Endometrial microvascular endothelial cells (primary cell): Measurements from ENCODE around the gene LAG3. TPM values are rescaled to one million over a fixed set of nuclear protein-coding genes. Genes with fewer than 3 reads are reported as not detected.

Experiments used
- total RNA-seq: library from RNA; depleted of rRNA; stranded (reverse); fragments of >200 nt; gene quantifications from one replicate; pipeline ENCODE4 v1.2.3, GENCODE V29; 2015; ENCODE audit errors: inconsistent ontology term

The LAG3 gene
- total RNA-seq, 1 donor from 2014 or later, result 0.19 TPM

Other genes starting within 250 kb of the LAG3 start
- gene GAPDH, start 238.0 kb upstream of the LAG3 start, total RNA-seq, result 6,670 TPM
- gene IFFO1, start 216.5 kb upstream of the LAG3 start, total RNA-seq, result 15.8 TPM
- gene NOP2, start 204.2 kb upstream of the LAG3 start, total RNA-seq, result 59.6 TPM
- gene CHD4, start 165.1 kb upstream of the LAG3 start, total RNA-seq, result 202 TPM
- gene LPAR5, start 136.6 kb upstream of the LAG3 start, total RNA-seq, result not detected
- not detected for gene ACRBP, start 125.1 kb upstream of the LAG3 start, total RNA-seq
- gene ING4, start 109.4 kb upstream of the LAG3 start, total RNA-seq, result 39.5 TPM
- gene ZNF384, start 83.1 kb upstream of the LAG3 start, total RNA-seq, result 13.8 TPM
- gene PIANP, start 71.7 kb upstream of the LAG3 start, total RNA-seq, result not detected
- gene COPS7A, start 48.5 kb upstream of the LAG3 start, total RNA-seq, result 69.5 TPM
- gene MLF2, start 19.4 kb upstream of the LAG3 start, total RNA-seq, result 223 TPM
- 238 TPM for gene PTMS, start 6.2 kb upstream of the LAG3 start, total RNA-seq
- not detected for gene CD4, start 17.0 kb downstream of the LAG3 start, total RNA-seq
- gene GPR162, start 49.3 kb downstream of the LAG3 start, total RNA-seq, result 0.19 TPM
- 32.3 TPM for gene P3H3, start 55.9 kb downstream of the LAG3 start, total RNA-seq
- 0.74 TPM for gene GNB3, start 68.4 kb downstream of the LAG3 start, total RNA-seq
- 50.0 TPM for gene CDCA3, start 78.8 kb downstream of the LAG3 start, total RNA-seq
- gene USP5, start 79.6 kb downstream of the LAG3 start, total RNA-seq, result 102 TPM
- gene TPI1, start 95.0 kb downstream of the LAG3 start, total RNA-seq, result 1,455 TPM
- gene SPSB2, start 100.8 kb downstream of the LAG3 start, total RNA-seq, result 2.1 TPM
- gene LRRC23, start 132.3 kb downstream of the LAG3 start, total RNA-seq, result 5.9 TPM
- gene ENO2, start 142.1 kb downstream of the LAG3 start, total RNA-seq, result 9.8 TPM
- gene ATN1, start 155.4 kb downstream of the LAG3 start, total RNA-seq, result 26.8 TPM
- gene RNU7-1, start 171.3 kb downstream of the LAG3 start, total RNA-seq, result not detected
- 127 TPM for gene C12orf57, start 171.5 kb downstream of the LAG3 start, total RNA-seq
- gene PTPN6, start 178.8 kb downstream of the LAG3 start, total RNA-seq, result 0.09 TPM
- 301 TPM for gene PHB2, start 198.1 kb downstream of the LAG3 start, total RNA-seq
- gene EMG1, start 198.4 kb downstream of the LAG3 start, total RNA-seq, result 39.9 TPM
- gene LPCAT3, start 246.0 kb downstream of the LAG3 start, total RNA-seq, result 28.2 TPM